Gastrocnemius medialis (tissue), 4 donors: ENCODE data around the gene RABGAP1L. TPM values are rescaled to one million over a fixed set of nuclear protein-coding genes. Genes with fewer than 3 reads are reported as not detected.
"Not testable (repeated sequence)": the region's sequence is repeated elsewhere in the genome, so short reads cannot be mapped to it uniquely, and the experiment has no call there.

Experiments used
- ATAC-seq, 2 donors: fragments of 150-250 bp; one replicate each; pipeline ENCODE4 v1.9.1; 2016
- DNase-seq, 2 donors: peaks; one replicate each; pipeline ENCODE4 v3.0.0-alpha.2; 2019
- H3K27ac ChIP-seq, 4 donors: fragments of 200-600 bp; sonication (generic); 1 replicate in 1 of 4; 2 replicates in 3 of 4; pipeline ENCODE4 v1.5.1; 2016 to 2018; ENCODE audit warnings: mild to moderate bottlenecking in 2 of 4, moderate library complexity in 1 of 4
- H3K27me3 ChIP-seq, 3 donors: fragments of 200-600 bp; sonication (generic) in 2 of 3; 1 replicate in 1 of 3; 2 replicates in 2 of 3; pipeline versions ENCODE4 v1.5.1 to v1.6.0; 2016 to 2019; ENCODE audit warnings: mild to moderate bottlenecking in 1 of 3, moderate library complexity in 1 of 3
- H3K36me3 ChIP-seq, 2 donors: fragments of 200-600 bp; sonication (generic) in 1 of 2; one replicate each; pipeline ENCODE4 v1.5.1; 2017 to 2018
- H3K4me1 ChIP-seq, 2 donors: fragments of 200-600 bp; sonication (generic) in 1 of 2; one replicate each; pipeline ENCODE4 v1.5.1; 2016 to 2017; ENCODE audit warnings: mild to moderate bottlenecking in 2 of 2
- H3K4me3 ChIP-seq, 4 donors: fragments of 200-600 bp; sonication (generic) in 3 of 4; 1 replicate in 1 of 4; 2 replicates in 3 of 4; pipeline ENCODE4 v1.5.1; 2016 to 2019; ENCODE audit warnings: mild to moderate bottlenecking in 2 of 4
- H3K9me3 ChIP-seq, 3 donors: fragments of 200-600 bp; sonication (generic) in 2 of 3; 1 replicate in 1 of 3; 2 replicates in 2 of 3; pipeline ENCODE4 v1.5.1; 2016 to 2019
- CTCF ChIP-seq, 5 experiments: fragments of 450-650 bp in 3 of 5; fragments of 200-600 bp in 2 of 5; sonication (generic) in 2 of 5; IDR thresholded peaks in 4 of 5; conservative IDR thresholded peaks in 1 of 5; 1 replicate in 4 of 5; 2 replicates in 1 of 5; pipeline ENCODE4 v1.5.1; 2016 to 2019; ENCODE audit warnings: antibody characterized with exemption in 5 of 5, mild to moderate bottlenecking in 3 of 5, moderate library complexity in 3 of 5
- POLR2A ChIP-seq, 2 donors: fragments of 450-650 bp; IDR thresholded peaks; one replicate each; pipeline ENCODE4 v1.6.1; 2017; ENCODE audit warnings: antibody characterized with exemption in 2 of 2, mild to moderate bottlenecking in 2 of 2, moderate library complexity in 2 of 2
- in situ Hi-C, 4 donors: fragments of 200-750 bp; cut with MboI; loops; one replicate each; pipeline versions ENCODE4 v1.15.0 to v1.8.0; 2017; ENCODE audit warnings: low sequenced_read_pairs in 4 of 4
- intact Hi-C: fragments of 100-400 bp; cut with DNase I; formaldehyde crosslinking; loops from one replicate; pipeline ENCODE4 v1.15.1; 2023; ENCODE audit warnings: low total_unique reads
- total RNA-seq, 4 donors: library from RNA; depleted of rRNA; stranded (reverse); fragments of >200 nt; gene quantifications; one replicate each; pipeline versions ENCODE4 v1.1.0 to v1.2.3, GENCODE V29; 2016

The RABGAP1L gene
- total RNA-seq, 4 donors from 2014 or later: 8.8 to 22.2 (median 14.9) TPM

- in situ Hi-C loops: no loop called here
- peak in 1 of 2 donors; percentile 65 for ATAC-seq
Observed at GRCh38 chr1:174114788-174115448, 44.4 kb upstream of the RABGAP1L start.

GRCh38 chr1:174116042-174116441, 43.3 kb upstream of the RABGAP1L start:
- no peak for ATAC-seq
- Histone ChIP-seq H3K36me3 (no peaks in the 10 kb centered on the region), H3K27ac (no peak overlapping the region), H3K9me3 (no peaks in the 10 kb centered on the region), H3K27me3 (no peaks in the 10 kb centered on the region), H3K4me3 (no peak overlapping the region), H3K4me1 (no peaks in the 10 kb centered on the region)
- in situ Hi-C loops: no loop called here
- no peak for DNase-seq
- intact Hi-C loops: no loop called here
- TF ChIP-seq CTCF (IDR thresholded peaks at IDR 0.05 in 4 of 5, conservative IDR thresholded peaks at IDR 0.05 in 1 of 5) (no peak), POLR2A (IDR thresholded peaks at IDR 0.05) (no peak)

More at GRCh38 chr1:174114788-174115448, 44.4 kb upstream of the RABGAP1L start:
- Histone ChIP-seq H3K4me3 (no peak overlapping the region), H3K27ac (no peak overlapping the region), H3K36me3 (no peaks in the 10 kb centered on the region), H3K9me3 (no peaks in the 10 kb centered on the region), H3K27me3 (no peaks in the 10 kb centered on the region), H3K4me1 (no peaks in the 10 kb centered on the region)
- peak in 4 of 5 experiments; percentile 13 to 41 (median 31) for TF ChIP-seq CTCF (IDR thresholded peaks at IDR 0.05 in 4 of 5, conservative IDR thresholded peaks at IDR 0.05 in 1 of 5)
- TF ChIP-seq POLR2A (IDR thresholded peaks at IDR 0.05): no peak
- no peak for DNase-seq
- intact Hi-C loops: no loop called here

- no peak overlapping the region for H3K4me3 ChIP-seq
- no peaks in the 10 kb centered on the region for H3K36me3 ChIP-seq
- TF ChIP-seq CTCF (IDR thresholded peaks at IDR 0.05 in 4 of 5, conservative IDR thresholded peaks at IDR 0.05 in 1 of 5) (no peak), POLR2A (IDR thresholded peaks at IDR 0.05) (no peak)
- no peaks in the 10 kb centered on the region for H3K27me3 ChIP-seq
- no peak overlapping the region for H3K27ac ChIP-seq
- in situ Hi-C loops (no loop called here), intact Hi-C loops (no loop called here)
- no peak for ATAC-seq
- no peaks in the 10 kb centered on the region for H3K9me3 ChIP-seq
- no peak for DNase-seq
- no peaks in the 10 kb centered on the region for H3K4me1 ChIP-seq
Observed at GRCh38 chr1:174118751-174119150, 40.6 kb upstream of the RABGAP1L start.

- H3K9me3 ChIP-seq, ATAC-seq, H3K27me3 ChIP-seq, H3K4me1 ChIP-seq, in situ Hi-C loops, H3K4me3 ChIP-seq, H3K36me3 ChIP-seq, H3K27ac ChIP-seq, DNase-seq, intact Hi-C loops: not testable (repeated sequence)
Observed at GRCh38 chr1:174122318-174122717, 37.0 kb upstream of the RABGAP1L start.

- in situ Hi-C loops (no loop called here), intact Hi-C loops (no loop called here)
- H3K4me1 ChIP-seq: no peaks in the 10 kb centered on the region
- no peaks in the 10 kb centered on the region for H3K9me3 ChIP-seq
- ATAC-seq: no peak
- H3K27me3 ChIP-seq: no peaks in the 10 kb centered on the region
- H3K36me3 ChIP-seq: no peaks in the 10 kb centered on the region
- TF ChIP-seq POLR2A (IDR thresholded peaks at IDR 0.05) (no peak), CTCF (IDR thresholded peaks at IDR 0.05 in 4 of 5, conservative IDR thresholded peaks at IDR 0.05 in 1 of 5) (no peak)
- DNase-seq: no peak
- H3K27ac ChIP-seq: no peak overlapping the region
- H3K4me3 ChIP-seq: no peak overlapping the region
Observed at GRCh38 chr1:174123843-174124242, 35.5 kb upstream of the RABGAP1L start.

GRCh38 chr1:174127176-174127575, 32.1 kb upstream of the RABGAP1L start:
- ATAC-seq, H3K27ac ChIP-seq, H3K4me3 ChIP-seq, H3K4me1 ChIP-seq, H3K36me3 ChIP-seq, intact Hi-C loops, H3K9me3 ChIP-seq, H3K27me3 ChIP-seq, in situ Hi-C loops, DNase-seq: not testable (repeated sequence)
